ENCODE results near the gene EYA3.

DNA sequence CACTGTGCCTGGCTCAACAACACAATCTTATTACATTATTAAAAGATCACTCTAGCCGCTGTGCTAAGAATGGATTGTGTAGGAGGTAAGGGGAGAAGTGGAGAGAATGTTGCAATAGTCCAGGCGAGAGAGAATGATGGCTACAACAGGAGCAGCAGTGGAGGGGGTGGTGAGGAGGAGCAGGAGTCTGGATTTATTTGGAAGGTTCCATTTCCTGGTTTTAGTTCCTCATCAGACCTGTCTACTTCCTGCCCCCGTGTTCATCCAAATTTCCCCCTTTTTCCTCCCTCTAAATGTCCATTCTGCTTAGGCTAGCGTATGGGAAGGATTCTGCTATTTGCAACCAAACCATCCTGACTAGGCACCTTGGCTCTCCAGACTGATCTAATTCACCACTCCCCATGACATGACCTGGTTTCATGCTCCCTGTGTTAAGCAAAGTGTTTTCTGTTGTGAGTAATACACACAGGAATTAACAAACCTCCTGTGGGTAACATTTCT, 35.1 kb upstream of the EYA3 start:
- TF ChIP-seq CTCF (IDR thresholded peaks at IDR 0.05) (no peak), POLR2A (IDR thresholded peaks at IDR 0.05) (no peak)
